Coronary artery (tissue), 2 donors: ENCODE data around the gene PDZD7.
A peak's percentile ranks its signal among the peaks of the same experiment; 100 is the strongest.

Experiments used
- DNase-seq: peaks from one replicate; pipeline ENCODE4 v3.0.0-alpha.2; 2017; ENCODE audit warnings: low spot score
- H3K27ac ChIP-seq, 2 donors: fragments of 200-600 bp; sonication (generic); one replicate each; pipeline ENCODE4 v1.5.1; 2016 to 2019
- H3K4me3 ChIP-seq: fragments of 200-600 bp; sonication (generic); 2 replicates; pipeline ENCODE4 v1.5.1; 2016; ENCODE audit warnings: mild to moderate bottlenecking, moderate library complexity
- CTCF ChIP-seq: fragments of 200-600 bp; sonication (generic); IDR thresholded peaks from one replicate; pipeline ENCODE4 v1.5.1; 2019; ENCODE audit warnings: antibody characterized with exemption

PDZD7 gene

GRCh38 chr10:100987685-100988049, 43.3 kb downstream of the PDZD7 start:
- Histone ChIP-seq H3K27ac (peak overlapping the region in 1 of 2 donors; percentile 85), H3K4me3 (peak overlapping the region; percentile 98)
- no peak for DNase-seq
- TF ChIP-seq CTCF, result no peak

GRCh38 chr10:100986952-100987684, 43.8 kb downstream of the PDZD7 start, which contains the start of the genes MRPL43 and TWNK:
MRPL43 (minus strand) TSS chr10:100987497; CDS start chr10:100987443, 54 bp downstream.
TWNK (plus strand) TSS chr10:100987543; CDS start chr10:100988211, 668 bp downstream.
- peak; percentile 89 for DNase-seq
- peak within 1 kb of the TSS; percentile 98 for H3K4me3 ChIP-seq
- peak within 1 kb of the TSS; percentile 69 to 85 for H3K27ac ChIP-seq
- TF ChIP-seq CTCF, result no peak

- no peak for TF ChIP-seq CTCF
- peak overlapping the region; percentile 98 for H3K4me3 ChIP-seq
- no peak for DNase-seq
- H3K27ac ChIP-seq, result peak overlapping the region; percentile 69 to 85
Observed at GRCh38 chr10:100986623-100986951, 44.3 kb downstream of the PDZD7 start.

DNA sequence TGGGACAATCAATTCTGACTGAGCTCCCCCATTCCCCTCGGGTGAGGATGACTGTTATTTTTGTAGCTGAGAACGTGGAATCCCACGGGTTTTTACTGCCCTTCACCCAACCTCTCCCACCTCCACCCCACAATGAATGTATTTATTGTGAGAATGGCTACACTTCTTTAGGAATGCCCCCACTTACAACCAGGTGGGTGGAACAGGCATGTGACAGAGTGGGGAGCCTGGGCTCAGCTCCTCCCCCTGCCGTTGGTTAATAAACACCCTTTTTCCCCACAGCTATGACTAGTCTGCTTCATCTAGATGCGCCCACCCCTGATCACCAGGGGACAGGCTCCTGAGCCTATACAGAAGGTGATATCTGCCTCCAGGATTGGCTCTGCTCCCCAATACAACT, 45.6 kb downstream of the PDZD7 start:
- Histone ChIP-seq H3K4me3 (no peak overlapping the region), H3K27ac (no peak overlapping the region)
- TF ChIP-seq CTCF, result no peak
- no peak for DNase-seq

GRCh38 chr10:100984672-100985177, 46.2 kb downstream of the PDZD7 start:
- Histone ChIP-seq H3K4me3 (no peak overlapping the region), H3K27ac (no peak overlapping the region)
- TF ChIP-seq CTCF, result no peak
- DNase-seq, result peak; percentile 61

GRCh38 chr10:100983868-100984671, 46.9 kb downstream of the PDZD7 start:
- TF ChIP-seq CTCF, result no peak
- Histone ChIP-seq H3K4me3 (no peak overlapping the region), H3K27ac (no peak overlapping the region)
- peak; percentile 68 for DNase-seq
